H9 (cell line): ENCODE data around the gene RNLS. TPM values are rescaled to one million over a fixed set of nuclear protein-coding genes. Genes with fewer than 3 reads are reported as not detected.

Experiments used
- DNase-seq: peaks from one replicate; pipeline ENCODE4 v3.0.0-alpha.2; 2017
- H2AFZ ChIP-seq: one replicate; pipeline ENCODE4 v1.6.1; 2013; ENCODE audit warnings: mild to moderate bottlenecking, low read length, control low read depth, moderate library complexity
- H2AK5ac ChIP-seq: 2 replicates; pipeline ENCODE4 v1.6.1; 2013; ENCODE audit warnings: low read length, control low read depth, mixed read lengths; ENCODE audit not compliant: insufficient read length
- H2BK120ac ChIP-seq: one replicate; pipeline ENCODE4 v1.6.1; 2013; ENCODE audit warnings: low read depth, mild to moderate bottlenecking, low read length, control low read depth, inconsistent platforms; ENCODE audit not compliant: poor library complexity, severe bottlenecking
- H2BK12ac ChIP-seq: 2 replicates; pipeline ENCODE4 v1.6.1; 2013; ENCODE audit warnings: low read length, control low read depth, mixed read lengths, low read depth; ENCODE audit not compliant: insufficient read length
- H2BK15ac ChIP-seq: 2 replicates; pipeline ENCODE4 v1.6.1; 2013; ENCODE audit warnings: low read depth, low read length, control low read depth
- H2BK20ac ChIP-seq: one replicate; pipeline ENCODE4 v1.6.1; 2013; ENCODE audit warnings: low read depth, mild to moderate bottlenecking, low read length, control low read depth, inconsistent platforms; ENCODE audit not compliant: poor library complexity, severe bottlenecking
- H2BK5ac ChIP-seq: 2 replicates; pipeline ENCODE4 v1.6.1; 2013; ENCODE audit warnings: low read length, control low read depth, mixed read lengths; ENCODE audit not compliant: insufficient read length
- H3K14ac ChIP-seq: 2 replicates; pipeline ENCODE4 v1.6.1; 2013; ENCODE audit warnings: low read length, control low read depth; ENCODE audit not compliant: insufficient read depth
- H3K18ac ChIP-seq: 2 replicates; pipeline ENCODE4 v1.6.1; 2013; ENCODE audit warnings: low read depth, mild to moderate bottlenecking, mixed read lengths, low read length, control low read depth; ENCODE audit not compliant: insufficient read length
- H3K23ac ChIP-seq: 2 replicates; pipeline ENCODE4 v1.6.1; 2013; ENCODE audit warnings: low read length, control low read depth, mixed read lengths, low read depth; ENCODE audit not compliant: insufficient read length
- H3K23me2 ChIP-seq: 2 replicates; pipeline ENCODE4 v1.6.1; 2013; ENCODE audit warnings: low read depth, mild to moderate bottlenecking, mixed read lengths, low read length, control low read depth; ENCODE audit not compliant: insufficient read length, poor library complexity, severe bottlenecking
- H3K27ac ChIP-seq: 2 replicates; pipeline ENCODE4 v1.5.1; 2013; ENCODE audit warnings: low read length, control low read depth, mixed read lengths, low read depth; ENCODE audit not compliant: insufficient read length
- H3K27me3 ChIP-seq: 2 replicates; pipeline ENCODE4 v1.6.1; 2013; ENCODE audit warnings: low read length, control low read depth, inconsistent platforms; ENCODE audit not compliant: insufficient read depth
- H3K4ac ChIP-seq: 2 replicates; pipeline ENCODE4 v1.6.1; 2013; ENCODE audit warnings: low read depth, mild to moderate bottlenecking, control low read depth, inconsistent platforms, low read length, moderate library complexity
- H3K4me1 ChIP-seq: 2 replicates; pipeline ENCODE4 v1.6.1; 2013; ENCODE audit warnings: low read length, control low read depth, inconsistent platforms; ENCODE audit not compliant: insufficient read depth
- H3K4me2 ChIP-seq: 2 replicates; pipeline ENCODE4 v1.6.1; 2013; ENCODE audit warnings: low read length, control low read depth, mixed read lengths; ENCODE audit not compliant: insufficient read length, insufficient read depth
- H3K56ac ChIP-seq: 2 replicates; pipeline ENCODE4 v1.6.1; 2013; ENCODE audit warnings: low read depth, mild to moderate bottlenecking, mixed read lengths, low read length, control low read depth; ENCODE audit not compliant: insufficient read length
- H3K79me1 ChIP-seq: 2 replicates; pipeline ENCODE4 v1.6.1; 2013; ENCODE audit warnings: low read depth, mild to moderate bottlenecking, moderate library complexity, low read length, control low read depth, inconsistent platforms; ENCODE audit not compliant: insufficient read depth, poor library complexity, severe bottlenecking
- H3K79me2 ChIP-seq: 2 replicates; pipeline ENCODE4 v1.6.1; 2013; ENCODE audit warnings: low read length, control low read depth, inconsistent platforms; ENCODE audit not compliant: insufficient read depth
- H3K9ac ChIP-seq: 2 replicates; pipeline ENCODE4 v1.6.1; 2013; ENCODE audit warnings: low read length, control low read depth, mixed read lengths; ENCODE audit not compliant: insufficient read length; ENCODE audit errors: extremely low read depth
- H3K9me3 ChIP-seq: one replicate; pipeline ENCODE4 v1.6.1; 2013; ENCODE audit warnings: low read depth, low read length, inconsistent platforms; ENCODE audit not compliant: control insufficient read depth
- H3T11ph ChIP-seq: one replicate; pipeline ENCODE4 v1.6.1; 2013; ENCODE audit warnings: mild to moderate bottlenecking, low read length, control low read depth, inconsistent platforms
- H4K20me1 ChIP-seq: one replicate; pipeline ENCODE4 v1.6.1; 2013; ENCODE audit not compliant: control insufficient read depth, insufficient read length, insufficient read depth
- H4K5ac ChIP-seq: 2 replicates; pipeline ENCODE4 v1.6.1; 2013; ENCODE audit warnings: low read depth, mild to moderate bottlenecking, mixed read lengths, low read length, control low read depth; ENCODE audit not compliant: insufficient read length
- H4K8ac ChIP-seq: replicated peaks from 2 replicates; pipeline ENCODE4 v1.6.1; 2013; ENCODE audit warnings: low read length, control low read depth, mixed read lengths, low read depth; ENCODE audit not compliant: insufficient read length
- H4K91ac ChIP-seq: 2 replicates; pipeline ENCODE4 v1.6.1; 2013; ENCODE audit warnings: low read depth, mild to moderate bottlenecking, moderate library complexity, mixed read lengths, low read length, control low read depth; ENCODE audit not compliant: insufficient read length
- H3K27ac Mint-ChIP-seq, 3 experiments: 2 replicates in 2 of 3; 3 replicates in 1 of 3; pipeline ENCODE4 v1.8.0; 2020 to 2021; ENCODE audit warnings: mixed read lengths in 3 of 3, mild to moderate bottlenecking in 1 of 3, moderate library complexity in 1 of 3
- H3K27me3 Mint-ChIP-seq: 2 replicates; pipeline ENCODE4 v1.8.0; 2021; ENCODE audit warnings: low read depth, mild to moderate bottlenecking, moderate library complexity, mixed read lengths
- H3K36me3 Mint-ChIP-seq, 3 experiments: 2 replicates in 2 of 3; 3 replicates in 1 of 3; pipeline ENCODE4 v1.8.0; 2020 to 2021; ENCODE audit warnings: low read depth in 3 of 3, mixed read lengths in 3 of 3; ENCODE audit not compliant: insufficient read depth in 1 of 3
- H3K4me1 Mint-ChIP-seq, 2 experiments: 2 replicates each; pipeline ENCODE4 v1.8.0; 2020; ENCODE audit warnings: mixed read lengths in 2 of 2
- H3K4me3 Mint-ChIP-seq, 2 experiments: 2 replicates in 1 of 2; 3 replicates in 1 of 2; pipeline ENCODE4 v1.8.0; 2020 to 2021; ENCODE audit warnings: mild to moderate bottlenecking in 2 of 2, mixed read lengths in 2 of 2, moderate library complexity in 1 of 2
- H3K9me3 Mint-ChIP-seq, 2 experiments: 2 replicates in 1 of 2; 3 replicates in 1 of 2; pipeline ENCODE4 v1.8.0; 2020; ENCODE audit warnings: mild to moderate bottlenecking in 2 of 2, mixed read lengths in 2 of 2, moderate library complexity in 1 of 2
- WGBS: extraction: QIAGEN DNeasy Blood & Tissue Kit; methylation state at CpG from one replicate; pipeline ENCODE4 v1.1.7; 2013; ENCODE audit warnings: missing lambda C conversion rate, low lambda C conversion rate, mixed read lengths; ENCODE audit not compliant: insufficient read length; ENCODE audit errors: extremely low coverage; 5-methylcytosine and 5-hydroxymethylcytosine counted together
- total RNA-seq: library from RNA; stranded (reverse); gene quantifications from 2 replicates; pipeline ENCODE4 v1.2.1, GENCODE V29; 2021
- TF ChIP-seq, protein P1 (sequence below): fragments of 200-600 bp; sonication (generic); conservative IDR thresholded peaks from 3 replicates; pipeline ENCODE4 v1.8.0; 2021; ENCODE audit warnings: antibody characterized with exemption, mild to moderate bottlenecking

RNLS gene
- total RNA-seq, 1 experiment from 2014 or later: 7.5 TPM

- TF ChIP-seq, protein P1, sequence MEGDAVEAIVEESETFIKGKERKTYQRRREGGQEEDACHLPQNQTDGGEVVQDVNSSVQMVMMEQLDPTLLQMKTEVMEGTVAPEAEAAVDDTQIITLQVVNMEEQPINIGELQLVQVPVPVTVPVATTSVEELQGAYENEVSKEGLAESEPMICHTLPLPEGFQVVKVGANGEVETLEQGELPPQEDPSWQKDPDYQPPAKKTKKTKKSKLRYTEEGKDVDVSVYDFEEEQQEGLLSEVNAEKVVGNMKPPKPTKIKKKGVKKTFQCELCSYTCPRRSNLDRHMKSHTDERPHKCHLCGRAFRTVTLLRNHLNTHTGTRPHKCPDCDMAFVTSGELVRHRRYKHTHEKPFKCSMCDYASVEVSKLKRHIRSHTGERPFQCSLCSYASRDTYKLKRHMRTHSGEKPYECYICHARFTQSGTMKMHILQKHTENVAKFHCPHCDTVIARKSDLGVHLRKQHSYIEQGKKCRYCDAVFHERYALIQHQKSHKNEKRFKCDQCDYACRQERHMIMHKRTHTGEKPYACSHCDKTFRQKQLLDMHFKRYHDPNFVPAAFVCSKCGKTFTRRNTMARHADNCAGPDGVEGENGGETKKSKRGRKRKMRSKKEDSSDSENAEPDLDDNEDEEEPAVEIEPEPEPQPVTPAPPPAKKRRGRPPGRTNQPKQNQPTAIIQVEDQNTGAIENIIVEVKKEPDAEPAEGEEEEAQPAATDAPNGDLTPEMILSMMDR: no peak
- Histone ChIP-seq H3K79me2 (no peaks in the 10 kb centered on the region), H4K91ac (no peak overlapping the region), H3K9me3 (no peaks in the 10 kb centered on the region), H3K27me3 (no peaks in the 10 kb centered on the region), H3K4ac (no peak overlapping the region), H3K14ac (no peak overlapping the region), H2BK15ac (no peak overlapping the region), H3K4me2 (no peak overlapping the region), H3K79me1 (no peaks in the 10 kb centered on the region), H2BK120ac (no peak overlapping the region), H3K23ac (no peak overlapping the region), H4K20me1 (no peaks in the 10 kb centered on the region), H3K4me1 (no peaks in the 10 kb centered on the region), H2BK12ac (no peak overlapping the region), H4K5ac (no peak overlapping the region), H2AFZ (no peak overlapping the region), H3K9ac (no peak overlapping the region), H2BK5ac (no peak overlapping the region), H3K27ac (no peak overlapping the region), H3T11ph (no peak overlapping the region), H2AK5ac (no peak overlapping the region), H3K56ac (no peak overlapping the region), H2BK20ac (no peak overlapping the region), H4K8ac (no peak overlapping the region), H3K23me2 (no peaks in the 10 kb centered on the region), H3K18ac (no peak overlapping the region)
- WGBS: no CpG with 5 or more reads among the region's 2 CpGs
- Mint-ChIP-seq H3K9me3 (no peaks in the 10 kb centered on the region), H3K4me3 (no peak overlapping the region), H3K27ac (no peak overlapping the region; a peak in 1 of 7 replicates), H3K4me1 (no peaks in the 10 kb centered on the region), H3K36me3 (no peaks in the 10 kb centered on the region), H3K27me3 (no peaks in the 10 kb centered on the region)
- DNase-seq: no peak
These were observed 203.5 kb downstream of the RNLS start for GRCh38 chr10:88379575-88379974.
